ENCODE data around the gene SYT9. TPM values are rescaled to one million over a fixed set of nuclear protein-coding genes. Genes with fewer than 3 reads are reported as not detected.
"Not testable (repeated sequence)": the region's sequence is repeated elsewhere in the genome, so short reads cannot be mapped to it uniquely, and the experiment has no call there.

SYT9 gene
- polyA plus RNA-seq, 3 donors from 2014 or later: not detected

GRCh38 chr11:7501894-7502293 is 250.2 kb downstream of the SYT9 start:
- Mint-ChIP-seq H3K4me3 (no peak overlapping the region), H3K27ac (no peak overlapping the region), H3K4me1 (no peaks in the 10 kb centered on the region), H3K27me3 (ENCODE audit: low read depth in 3 of 3) (peaks cover 0 to 4% (median 0%) of the 10 kb centered on the region in 3 donors), H3K36me3 (no peaks in the 10 kb centered on the region), H3K9me3 (no peaks in the 10 kb centered on the region)
- DNase-seq: no peak

- Mint-ChIP-seq H3K27me3 (ENCODE audit: low read depth in 3 of 3) (peaks cover 0 to 4% (median 0%) of the 10 kb centered on the region in 3 donors), H3K9me3 (no peaks in the 10 kb centered on the region), H3K4me1 (no peaks in the 10 kb centered on the region), H3K4me3 (no peak overlapping the region), H3K27ac (no peak overlapping the region), H3K36me3 (no peaks in the 10 kb centered on the region)
- DNase-seq: no peak
These were observed 254.5 kb downstream of the SYT9 start for GRCh38 chr11:7506243-7506642.

GRCh38 chr11:7508087-7508486 is 256.4 kb downstream of the SYT9 start:
- Mint-ChIP-seq H3K9me3 (no peaks in the 10 kb centered on the region), H3K36me3 (no peaks in the 10 kb centered on the region), H3K27me3 (ENCODE audit: low read depth in 3 of 3) (peaks cover 0 to 4% (median under 1%) of the 10 kb centered on the region in 3 donors), H3K4me1 (peaks cover 15 to 18% of the 10 kb centered on the region in 2 donors), H3K4me3 (no peak overlapping the region), H3K27ac (no peak overlapping the region)
- no peak for DNase-seq

- Mint-ChIP-seq H3K9me3 (no peaks in the 10 kb centered on the region), H3K36me3 (no peaks in the 10 kb centered on the region), H3K27ac (no peak overlapping the region), H3K4me3 (no peak overlapping the region), H3K4me1 (peaks cover 25 to 28% of the 10 kb centered on the region in 2 donors), H3K27me3 (ENCODE audit: low read depth in 3 of 3) (peaks cover 3 to 6% (median 3%) of the 10 kb centered on the region in 3 donors)
- no peak for DNase-seq
These were observed 258.3 kb downstream of the SYT9 start for GRCh38 chr11:7509966-7510365.

GRCh38 chr11:7511401-7511800 is 259.7 kb downstream of the SYT9 start:
- no peak for DNase-seq
- peaks cover 3% of the 10 kb centered on the region in 3 donors for H3K27me3 Mint-ChIP-seq (ENCODE audit: low read depth in 3 of 3)
- H3K9me3 Mint-ChIP-seq: no peaks in the 10 kb centered on the region
- peak overlapping the region in 1 of 5 donors; percentile 14 for H3K4me3 Mint-ChIP-seq
- H3K4me1 Mint-ChIP-seq: peaks cover 28 to 38% of the 10 kb centered on the region in 2 donors
- H3K36me3 Mint-ChIP-seq: no peaks in the 10 kb centered on the region
- H3K27ac Mint-ChIP-seq: no peak overlapping the region

- Mint-ChIP-seq H3K4me3 (peak overlapping the region; percentile 90 to 97 (median 96)), H3K4me1 (peaks cover 28 to 39% of the 10 kb centered on the region in 2 donors)
These were observed 261.0 kb downstream of the SYT9 start for GRCh38 chr11:7512525-7513233.

GRCh38 chr11:7513234-7514098 is 261.8 kb downstream of the SYT9 start, which contains the start of gene PPFIBP2:
TSS of gene PPFIBP2 (plus strand) at chr11:7513999. CDS start at chr11:7549476, 35,477 bp downstream.
- Mint-ChIP-seq H3K4me3 (peak within 1 kb of the TSS; percentile 90 to 97 (median 96)), H3K27ac (peak within 1 kb of the TSS; percentile 90 to 98 (median 95)), H3K4me1 (peaks cover 28 to 39% of the 10 kb centered on the region in 2 donors), H3K9me3 (no peaks in the 10 kb centered on the region), H3K27me3 (ENCODE audit: low read depth in 3 of 3) (peaks cover 3 to 5% (median 3%) of the 10 kb centered on the region in 3 donors), H3K36me3 (no peaks in the 10 kb centered on the region)
- peak; percentile 84 to 87 (median 87) for DNase-seq

More at GRCh38 chr11:7512525-7513233, 261.0 kb downstream of the SYT9 start:
- Mint-ChIP-seq H3K9me3 (no peaks in the 10 kb centered on the region), H3K27me3 (ENCODE audit: low read depth in 3 of 3) (peaks cover 3% of the 10 kb centered on the region in 3 donors), H3K36me3 (no peaks in the 10 kb centered on the region), H3K27ac (peak overlapping the region; percentile 90 to 98 (median 95))
- DNase-seq: peak; percentile 38 to 46 (median 38)

- H3K4me3 Mint-ChIP-seq: peak overlapping the region; percentile 74 to 97 (median 96)
- H3K27ac Mint-ChIP-seq: peak overlapping the region in 2 of 6 donors; percentile 6 to 15
- no peak for DNase-seq
- peaks cover 0 to 2% (median 0%) of the 10 kb centered on the region in 3 donors for H3K36me3 Mint-ChIP-seq
- no peaks in the 10 kb centered on the region for H3K9me3 Mint-ChIP-seq
- peaks cover 28 to 39% of the 10 kb centered on the region in 2 donors for H3K4me1 Mint-ChIP-seq
- H3K27me3 Mint-ChIP-seq (ENCODE audit: low read depth in 3 of 3): peaks cover 3 to 5% (median 3%) of the 10 kb centered on the region in 3 donors
These were observed 262.4 kb downstream of the SYT9 start for GRCh38 chr11:7514099-7514591.

- Mint-ChIP-seq H3K9me3 (no peaks in the 10 kb centered on the region), H3K27me3 (ENCODE audit: low read depth in 3 of 3) (peaks cover 3 to 5% (median 3%) of the 10 kb centered on the region in 3 donors), H3K4me1 (peaks cover 28 to 39% of the 10 kb centered on the region in 2 donors), H3K36me3 (peaks cover 0 to 3% (median 0%) of the 10 kb centered on the region in 3 donors), H3K4me3 (peak overlapping the region in 3 of 5 donors; percentile 34 to 74 (median 46)), H3K27ac (no peak overlapping the region)
- DNase-seq: no peak
These were observed 263.8 kb downstream of the SYT9 start for GRCh38 chr11:7515447-7515886.

- Mint-ChIP-seq H3K27me3 (ENCODE audit: low read depth in 3 of 3) (peaks cover 3 to 5% (median 3%) of the 10 kb centered on the region in 3 donors), H3K27ac (peak overlapping the region in 2 of 6 donors; percentile 3 to 23), H3K9me3 (no peaks in the 10 kb centered on the region), H3K4me3 (peak overlapping the region in 1 of 5 donors; percentile 14), H3K4me1 (peaks cover 26 to 39% of the 10 kb centered on the region in 2 donors), H3K36me3 (peaks cover 0 to 3% (median 0%) of the 10 kb centered on the region in 3 donors)
- DNase-seq: no peak
These were observed 264.8 kb downstream of the SYT9 start for GRCh38 chr11:7516475-7516874.

- not testable (repeated sequence) for H3K27ac Mint-ChIP-seq
These were observed 266.0 kb downstream of the SYT9 start for GRCh38 chr11:7517743-7518142.

More at GRCh38 chr11:7517743-7518142, 266.0 kb downstream of the SYT9 start:
- H3K4me3 Mint-ChIP-seq; H3K9me3 Mint-ChIP-seq; H3K27me3 Mint-ChIP-seq (ENCODE audit: low read depth in 3 of 3); H3K36me3 Mint-ChIP-seq; DNase-seq: not testable (repeated sequence)
- H3K4me1 Mint-ChIP-seq: peaks cover 13 to 27% of the 10 kb centered on the region in 2 donors
